Vagina (tissue), 2 donors: Measurements from ENCODE around the gene ZNF697.
"Not testable (repeated sequence)": the region's sequence is repeated elsewhere in the genome, so short reads cannot be mapped to it uniquely, and the experiment has no call there.

Experiments
- POLR2A ChIP-seq, 2 donors: fragments of 450-650 bp; IDR thresholded peaks; one replicate each; pipeline ENCODE4 v1.6.1; 2017; ENCODE audit warnings: antibody characterized with exemption in 2 of 2, mild to moderate bottlenecking in 2 of 2, moderate library complexity in 2 of 2
- POLR2AphosphoS5 ChIP-seq, 2 donors: sonication (generic); formaldehyde crosslinking; IDR thresholded peaks; one replicate each; pipeline ENCODE4 v1.9.0; 2017; ENCODE audit warnings: antibody characterized with exemption in 2 of 2, mild to moderate bottlenecking in 2 of 2, low read depth in 1 of 2; ENCODE audit not compliant: insufficient read depth in 1 of 2
- TF ChIP-seq, protein P1 (sequence below), 3 experiments: fragments of 450-650 bp in 2 of 3; fragments of 200-600 bp in 1 of 3; sonication (generic) in 1 of 3; IDR thresholded peaks; one replicate each; pipeline ENCODE4 v1.5.1; 2017 to 2019; ENCODE audit warnings: antibody characterized with exemption in 3 of 3, mild to moderate bottlenecking in 2 of 3, moderate library complexity in 2 of 3

- not testable (repeated sequence) for TF ChIP-seq POLR2A (IDR thresholded peaks at IDR 0.05); POLR2AphosphoS5 (IDR thresholded peaks at IDR 0.05; ENCODE audit: insufficient read depth in 1 of 2, low read depth in 1 of 2)
- TF ChIP-seq, protein P1, sequence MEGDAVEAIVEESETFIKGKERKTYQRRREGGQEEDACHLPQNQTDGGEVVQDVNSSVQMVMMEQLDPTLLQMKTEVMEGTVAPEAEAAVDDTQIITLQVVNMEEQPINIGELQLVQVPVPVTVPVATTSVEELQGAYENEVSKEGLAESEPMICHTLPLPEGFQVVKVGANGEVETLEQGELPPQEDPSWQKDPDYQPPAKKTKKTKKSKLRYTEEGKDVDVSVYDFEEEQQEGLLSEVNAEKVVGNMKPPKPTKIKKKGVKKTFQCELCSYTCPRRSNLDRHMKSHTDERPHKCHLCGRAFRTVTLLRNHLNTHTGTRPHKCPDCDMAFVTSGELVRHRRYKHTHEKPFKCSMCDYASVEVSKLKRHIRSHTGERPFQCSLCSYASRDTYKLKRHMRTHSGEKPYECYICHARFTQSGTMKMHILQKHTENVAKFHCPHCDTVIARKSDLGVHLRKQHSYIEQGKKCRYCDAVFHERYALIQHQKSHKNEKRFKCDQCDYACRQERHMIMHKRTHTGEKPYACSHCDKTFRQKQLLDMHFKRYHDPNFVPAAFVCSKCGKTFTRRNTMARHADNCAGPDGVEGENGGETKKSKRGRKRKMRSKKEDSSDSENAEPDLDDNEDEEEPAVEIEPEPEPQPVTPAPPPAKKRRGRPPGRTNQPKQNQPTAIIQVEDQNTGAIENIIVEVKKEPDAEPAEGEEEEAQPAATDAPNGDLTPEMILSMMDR (IDR thresholded peaks at IDR 0.05): not testable (repeated sequence)
These were observed 48.8 kb upstream of the ZNF697 start for GRCh38 chr1:119696863-119697262.
